Stimulated activated CD4-positive, alpha-beta T cell treated with anti-CD3 and anti-CD28 coated beads, Interleukin-12 subunit alpha, Interleukin-12 subunit beta, amount 100 ng/mL, for 48 hours (primary cell): Measurements from ENCODE around the gene R3HDM4.

Experiments used
- DNase-seq, 3 donors: peaks; one replicate each; pipeline ENCODE4 v3.0.0-alpha.2; 2020; ENCODE audit warnings: low read depth in 2 of 3, low spot score in 1 of 3

R3HDM4 gene

GRCh38 chr19:947707-948539 lies 34.9 kb upstream of the R3HDM4 start:
- DNase-seq, result no peak

GRCh38 chr19:947090-947706 lies 34.2 kb upstream of the R3HDM4 start:
- DNase-seq, result no peak

GRCh38 chr19:945401-946252 lies 32.6 kb upstream of the R3HDM4 start:
- DNase-seq, result no peak

GRCh38 chr19:944663-945241 lies 31.7 kb upstream of the R3HDM4 start:
- DNase-seq, result no peak

GRCh38 chr19:944171-944567 lies 31.1 kb upstream of the R3HDM4 start:
- no peak for DNase-seq

GRCh38 chr19:943551-944170 lies 30.6 kb upstream of the R3HDM4 start:
- no peak for DNase-seq

- no peak for DNase-seq
Measured at GRCh38 chr19:942133-942645, 29.2 kb upstream of the R3HDM4 start.

GRCh38 chr19:941292-942132 lies 28.5 kb upstream of the R3HDM4 start:
- DNase-seq, result no peak

- DNase-seq, result peak in 1 of 3 donors; percentile 51
Measured at GRCh38 chr19:940591-941291, 27.7 kb upstream of the R3HDM4 start.

GRCh38 chr19:939922-940321 lies 26.9 kb upstream of the R3HDM4 start:
- DNase-seq, result no peak

GRCh38 chr19:939439-939838 lies 26.4 kb upstream of the R3HDM4 start:
- DNase-seq, result no peak

- DNase-seq, result no peak
Measured at GRCh38 chr19:938233-938923, 25.4 kb upstream of the R3HDM4 start.

- no peak for DNase-seq
Measured at GRCh38 chr19:937259-937694, 24.3 kb upstream of the R3HDM4 start.

- DNase-seq, result no peak
Measured at GRCh38 chr19:936175-936546, 23.1 kb upstream of the R3HDM4 start.

GRCh38 chr19:934865-935479 lies 22.0 kb upstream of the R3HDM4 start:
- no peak for DNase-seq

- DNase-seq, result no peak
Measured at GRCh38 chr19:934197-934840, 21.3 kb upstream of the R3HDM4 start.

- DNase-seq, result no peak
Measured at GRCh38 chr19:933553-933882, 20.5 kb upstream of the R3HDM4 start.
